ENCODE data around the gene ASCL2.
A peak's percentile ranks its signal among the peaks of the same experiment; 100 is the strongest.

Gene ASCL2

DNA sequence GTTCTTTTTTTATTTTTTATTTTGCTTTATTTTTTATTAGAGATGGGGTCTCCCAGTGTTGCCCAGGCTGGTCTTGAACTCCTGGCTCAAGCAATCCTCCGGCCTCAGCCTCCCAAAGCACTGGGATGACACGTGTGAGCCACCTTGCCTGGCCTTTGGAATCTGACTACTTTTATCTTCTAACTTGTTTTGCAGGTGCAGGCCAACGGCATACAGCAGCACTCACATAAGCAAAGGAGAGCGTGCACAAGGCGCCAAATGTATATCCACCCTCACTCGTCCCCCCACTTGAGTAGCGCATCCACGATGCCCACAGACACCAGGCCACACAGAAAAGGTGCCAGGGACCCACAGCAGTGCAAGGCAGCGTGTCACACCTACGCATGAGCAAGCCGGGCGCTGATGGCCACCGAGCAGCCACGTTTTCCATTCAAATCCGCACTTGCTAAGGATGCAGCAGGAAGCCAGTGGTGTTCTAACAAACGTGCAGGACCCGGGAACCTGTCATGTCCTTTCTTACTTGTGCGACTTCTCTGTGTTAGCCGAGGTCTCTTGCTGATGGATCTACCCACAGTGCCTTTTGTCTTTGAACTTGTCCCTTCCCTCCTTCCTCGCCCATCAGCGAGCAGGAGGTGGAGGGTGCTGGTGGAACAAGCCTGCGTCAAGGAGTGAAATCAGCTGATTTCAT lies 5.9 kb downstream of the ASCL2 start:
- ChIA-PET CTCF (no interaction called here), POLR2A (no interaction called here)
- peak; percentile 1 for DNase-seq (ENCODE audit: extremely low spot score)
- TF ChIP-seq FOXA1 (IDR thresholded peaks at IDR 0.05): no peak
- TF ChIP-seq L3MBTL2 (conservative IDR thresholded peaks at IDR 0.05): no peak
- TF ChIP-seq LEF1 (IDR thresholded peaks at IDR 0.05; ENCODE audit: borderline replicate concordance): no peak
- no peak for TF ChIP-seq FOXK2 (IDR thresholded peaks at IDR 0.05)
- TF ChIP-seq PKNOX1 (IDR thresholded peaks at IDR 0.05): no peak
- TF ChIP-seq FOXM1 (IDR thresholded peaks at IDR 0.05; ENCODE audit: borderline replicate concordance): no peak
- TF ChIP-seq ZNF384 (IDR thresholded peaks at IDR 0.05): no peak
- TF ChIP-seq HDGF (IDR thresholded peaks at IDR 0.05; ENCODE audit: borderline replicate concordance): no peak
- no peak for TF ChIP-seq NFRKB (IDR thresholded peaks at IDR 0.05)
- no peak for TF ChIP-seq TARDBP (IDR thresholded peaks at IDR 0.05)
- no peak for TF ChIP-seq ARNT (IDR thresholded peaks at IDR 0.05)
- TF ChIP-seq SUZ12 (IDR thresholded peaks at IDR 0.05): no peak
- TF ChIP-seq BHLHE40 (IDR thresholded peaks at IDR 0.05; ENCODE audit: borderline replicate concordance): no peak
- TF ChIP-seq SP1 (IDR thresholded peaks at IDR 0.05): no peak
- no peak for TF ChIP-seq CTBP1 (IDR thresholded peaks at IDR 0.05; ENCODE audit: borderline replicate concordance)

DNA sequence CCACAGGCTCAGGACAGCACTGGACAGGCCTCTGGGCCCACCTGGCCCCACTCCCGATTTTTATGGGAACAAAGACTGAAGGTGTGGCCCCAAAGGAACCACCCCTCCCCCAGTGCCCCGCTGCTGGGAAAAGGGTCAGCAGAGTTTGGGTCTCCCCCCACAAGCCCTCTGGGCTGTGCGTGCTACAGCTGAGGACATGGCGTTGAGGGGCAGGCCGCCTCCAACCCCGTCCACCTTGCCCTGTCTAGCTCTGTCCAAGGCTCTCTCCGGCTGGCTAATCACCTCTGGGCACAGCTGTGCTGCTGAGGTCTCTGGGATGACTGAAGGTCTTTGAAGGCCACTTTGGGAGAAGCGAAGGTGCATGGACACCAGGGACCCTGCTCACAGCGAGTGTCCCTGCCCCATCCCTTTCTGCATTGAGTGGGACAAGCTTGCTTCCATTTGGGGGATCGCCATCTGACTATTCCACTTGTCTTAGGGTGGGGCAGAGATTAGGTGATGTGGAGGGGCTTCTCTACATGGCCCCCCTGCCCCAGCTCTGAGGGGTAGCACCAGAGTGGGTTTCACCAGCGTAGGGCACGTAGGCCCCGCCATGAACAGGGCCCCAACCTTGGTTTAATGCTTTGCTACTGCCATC lies 6.5 kb downstream of the ASCL2 start:
- ChIA-PET POLR2A (no interaction called here), CTCF (no interaction called here)
- no peak for TF ChIP-seq HDGF (IDR thresholded peaks at IDR 0.05; ENCODE audit: borderline replicate concordance)
- no peak for TF ChIP-seq L3MBTL2 (conservative IDR thresholded peaks at IDR 0.05)
- no peak for TF ChIP-seq PKNOX1 (IDR thresholded peaks at IDR 0.05)
- TF ChIP-seq SUZ12 (IDR thresholded peaks at IDR 0.05): no peak
- TF ChIP-seq SP1 (IDR thresholded peaks at IDR 0.05): no peak
- no peak for TF ChIP-seq TARDBP (IDR thresholded peaks at IDR 0.05)
- no peak for TF ChIP-seq NFRKB (IDR thresholded peaks at IDR 0.05)
- TF ChIP-seq FOXA1 (IDR thresholded peaks at IDR 0.05): no peak
- no peak for TF ChIP-seq CTBP1 (IDR thresholded peaks at IDR 0.05; ENCODE audit: borderline replicate concordance)
- TF ChIP-seq LEF1 (IDR thresholded peaks at IDR 0.05; ENCODE audit: borderline replicate concordance): no peak
- no peak for TF ChIP-seq FOXM1 (IDR thresholded peaks at IDR 0.05; ENCODE audit: borderline replicate concordance)
- no peak for TF ChIP-seq FOXK2 (IDR thresholded peaks at IDR 0.05)
- no peak for TF ChIP-seq BHLHE40 (IDR thresholded peaks at IDR 0.05; ENCODE audit: borderline replicate concordance)
- no peak for TF ChIP-seq ARNT (IDR thresholded peaks at IDR 0.05)
- TF ChIP-seq ZNF384 (IDR thresholded peaks at IDR 0.05): no peak
- no peak for TF ChIP-seq ELF4 (IDR thresholded peaks at IDR 0.05)
- peak; percentile 3 for DNase-seq (ENCODE audit: extremely low spot score)

GRCh38 chr11:2263071-2263565 lies 7.3 kb downstream of the ASCL2 start:
- no peak for DNase-seq (ENCODE audit: extremely low spot score)
- ChIA-PET POLR2A (no interaction called here), CTCF (no interaction called here)

GRCh38 chr11:2262301-2263070 lies 7.9 kb downstream of the ASCL2 start:
- no peak for DNase-seq (ENCODE audit: extremely low spot score)
- POLR2A ChIA-PET: no interaction called here
- CTCF ChIA-PET: no interaction called here
- TF ChIP-seq FOXK2 (IDR thresholded peaks at IDR 0.05): no peak
- TF ChIP-seq FOXM1 (IDR thresholded peaks at IDR 0.05; ENCODE audit: borderline replicate concordance): no peak
- TF ChIP-seq ZNF384 (IDR thresholded peaks at IDR 0.05): no peak
- no peak for TF ChIP-seq NFRKB (IDR thresholded peaks at IDR 0.05)
- no peak for TF ChIP-seq SUZ12 (IDR thresholded peaks at IDR 0.05)
- no peak for TF ChIP-seq HDGF (IDR thresholded peaks at IDR 0.05; ENCODE audit: borderline replicate concordance)
- TF ChIP-seq PKNOX1 (IDR thresholded peaks at IDR 0.05): no peak
- TF ChIP-seq CTBP1 (IDR thresholded peaks at IDR 0.05; ENCODE audit: borderline replicate concordance): no peak
- no peak for TF ChIP-seq BHLHE40 (IDR thresholded peaks at IDR 0.05; ENCODE audit: borderline replicate concordance)
- TF ChIP-seq TARDBP (IDR thresholded peaks at IDR 0.05): no peak
- TF ChIP-seq FOXA1 (IDR thresholded peaks at IDR 0.05): no peak
- no peak for TF ChIP-seq ELF4 (IDR thresholded peaks at IDR 0.05)
- no peak for TF ChIP-seq ARNT (IDR thresholded peaks at IDR 0.05)
- TF ChIP-seq L3MBTL2 (conservative IDR thresholded peaks at IDR 0.05): no peak
- no peak for TF ChIP-seq LEF1 (IDR thresholded peaks at IDR 0.05; ENCODE audit: borderline replicate concordance)

More at GRCh38 chr11:2263071-2263565, 7.3 kb downstream of the ASCL2 start:
- no peak for TF ChIP-seq TARDBP (IDR thresholded peaks at IDR 0.05)
- TF ChIP-seq BHLHE40 (IDR thresholded peaks at IDR 0.05; ENCODE audit: borderline replicate concordance): no peak
- no peak for TF ChIP-seq NFRKB (IDR thresholded peaks at IDR 0.05)
- TF ChIP-seq FOXA1 (IDR thresholded peaks at IDR 0.05): no peak
- no peak for TF ChIP-seq PKNOX1 (IDR thresholded peaks at IDR 0.05)
- no peak for TF ChIP-seq LEF1 (IDR thresholded peaks at IDR 0.05; ENCODE audit: borderline replicate concordance)
- no peak for TF ChIP-seq L3MBTL2 (conservative IDR thresholded peaks at IDR 0.05)
- no peak for TF ChIP-seq CTBP1 (IDR thresholded peaks at IDR 0.05; ENCODE audit: borderline replicate concordance)
- TF ChIP-seq ZNF384 (IDR thresholded peaks at IDR 0.05): no peak
- TF ChIP-seq FOXK2 (IDR thresholded peaks at IDR 0.05): no peak
- TF ChIP-seq HDGF (IDR thresholded peaks at IDR 0.05; ENCODE audit: borderline replicate concordance): no peak
- TF ChIP-seq ARNT (IDR thresholded peaks at IDR 0.05): no peak
- TF ChIP-seq SP1 (IDR thresholded peaks at IDR 0.05): no peak
- TF ChIP-seq FOXM1 (IDR thresholded peaks at IDR 0.05; ENCODE audit: borderline replicate concordance): no peak
- no peak for TF ChIP-seq SUZ12 (IDR thresholded peaks at IDR 0.05)
